Endodermal cell (in vitro differentiated cells): ENCODE measurements around the gene NEK9. TPM values are rescaled to one million over a fixed set of nuclear protein-coding genes. Genes with fewer than 3 reads are reported as not detected.

Source experiments
- DNase-seq: peaks from one replicate; pipeline ENCODE4 v3.0.0-alpha.2; 2017
- H3K27ac ChIP-seq: 2 replicates; pipeline ENCODE4 v1.5.1; 2013; ENCODE audit warnings: mild to moderate bottlenecking, low read depth, low read length, moderate library complexity
- H3K27me3 ChIP-seq: 2 replicates; pipeline ENCODE4 v1.6.1; 2013; ENCODE audit warnings: mild to moderate bottlenecking, low read length, moderate library complexity; ENCODE audit not compliant: insufficient read depth, control insufficient read depth, poor library complexity, severe bottlenecking
- H3K36me3 ChIP-seq: 2 replicates; pipeline ENCODE4 v1.7.0; 2013; ENCODE audit warnings: mild to moderate bottlenecking, low read length, moderate library complexity; ENCODE audit not compliant: control insufficient read depth, insufficient read depth
- H3K4me1 ChIP-seq: one replicate; pipeline ENCODE4 v1.7.0; 2013; ENCODE audit warnings: low read length; ENCODE audit not compliant: control insufficient read depth, insufficient read depth
- H3K4me3 ChIP-seq: 2 replicates; pipeline ENCODE4 v1.5.1; 2013; ENCODE audit warnings: mild to moderate bottlenecking, low read length, moderate library complexity
- H3K9ac ChIP-seq: 2 replicates; pipeline ENCODE4 v1.6.1; 2013; ENCODE audit warnings: mild to moderate bottlenecking, low read length, moderate library complexity; ENCODE audit not compliant: poor library complexity, severe bottlenecking; ENCODE audit errors: extremely low read depth
- H3K9me3 ChIP-seq: 2 replicates; pipeline ENCODE4 v1.6.1; 2013; ENCODE audit warnings: mild to moderate bottlenecking, low read length, moderate library complexity; ENCODE audit not compliant: control insufficient read depth
- H3K27ac Mint-ChIP-seq: 2 replicates; pipeline ENCODE4 v1.8.0; 2020; ENCODE audit warnings: mixed read lengths
- H3K27me3 Mint-ChIP-seq: 2 replicates; pipeline ENCODE4 v1.8.0; 2021; ENCODE audit warnings: mild to moderate bottlenecking, mixed read lengths; ENCODE audit not compliant: insufficient read depth
- H3K36me3 Mint-ChIP-seq: 2 replicates; pipeline ENCODE4 v1.8.0; 2020; ENCODE audit warnings: low read depth, mixed read lengths
- H3K4me1 Mint-ChIP-seq: 2 replicates; pipeline ENCODE4 v1.8.0; 2020; ENCODE audit warnings: mixed read lengths
- H3K4me3 Mint-ChIP-seq: 2 replicates; pipeline ENCODE4 v1.8.0; 2020; ENCODE audit warnings: mild to moderate bottlenecking, moderate library complexity, mixed read lengths
- H3K9me3 Mint-ChIP-seq: 2 replicates; pipeline ENCODE4 v1.8.0; 2020; ENCODE audit warnings: mild to moderate bottlenecking, mixed read lengths
- CTCF ChIP-seq: fragments of 200-600 bp; sonication (generic); conservative IDR thresholded peaks from 2 replicates; pipeline ENCODE4 v1.5.0; 2021; ENCODE audit warnings: antibody characterized with exemption, mild to moderate bottlenecking
- WGBS, 2 experiments: methylation state at CpG; one replicate each; pipeline versions ENCODE4 v1.1.5 to v1.1.7; 2013; ENCODE audit warnings: missing lambda C conversion rate in 2 of 2, mixed read lengths in 1 of 2; ENCODE audit not compliant: insufficient coverage in 1 of 2, insufficient read length in 1 of 2; 5-methylcytosine and 5-hydroxymethylcytosine counted together
- total RNA-seq, 2 donors: library from RNA; stranded (reverse); fragmentation: NEBNext Ultra II Directional in 1 of 2; extraction: Animal tissue kit (Norgen Biotek cat#: 25700) in 1 of 2; gene quantifications; 2 replicates in 1 of 2; 3 replicates in 1 of 2; pipeline ENCODE4 v1.2.1, GENCODE V29; 2021

The NEK9 gene
- total RNA-seq, 2 donors from 2014 or later = 74.1 to 97.5 TPM

GRCh38 chr14:75143761-75144527, 17.1 kb upstream of the NEK9 start:
- no peak overlapping the region for H3K27ac Mint-ChIP-seq

GRCh38 chr14:75142494-75142893, 15.6 kb upstream of the NEK9 start:
- Histone ChIP-seq H3K4me3 (no peak overlapping the region), H3K9me3 (no peaks in the 10 kb centered on the region), H3K27ac (no peak overlapping the region), H3K9ac (no peak overlapping the region), H3K36me3 (peaks cover 59% of the 10 kb centered on the region), H3K4me1 (no peaks in the 10 kb centered on the region), H3K27me3 (no peaks in the 10 kb centered on the region)
- Mint-ChIP-seq H3K27ac (peak overlapping the region; percentile 20), H3K9me3 (no peaks in the 10 kb centered on the region), H3K4me3 (no peak overlapping the region), H3K27me3 (no peaks in the 10 kb centered on the region), H3K4me1 (no peaks in the 10 kb centered on the region), H3K36me3 (peaks cover 49% of the 10 kb centered on the region)
- WGBS, 2 experiments = 94% methylated on average over 1 of the region's 1 CpG; no CpG with 5 or more reads in 1 of the 2 experiments
- no peak for TF ChIP-seq CTCF
- no peak for DNase-seq

More at GRCh38 chr14:75143761-75144527, 17.1 kb upstream of the NEK9 start:
- H3K27me3 Mint-ChIP-seq = no peaks in the 10 kb centered on the region
- no peaks in the 10 kb centered on the region for H3K9me3 ChIP-seq
- H3K9me3 Mint-ChIP-seq = no peaks in the 10 kb centered on the region
- no peak for TF ChIP-seq CTCF
- H3K4me3 ChIP-seq = no peak overlapping the region
- peaks cover 54% of the 10 kb centered on the region for H3K36me3 ChIP-seq
- H3K27me3 ChIP-seq = no peaks in the 10 kb centered on the region
- 96% methylated on average over 8 to 9 of the region's 9 CpGs for whole genome bisulfite sequencing, 2 experiments
- no peaks in the 10 kb centered on the region for H3K4me1 ChIP-seq
- H3K27ac ChIP-seq = no peak overlapping the region
- H3K4me1 Mint-ChIP-seq = peaks cover 9% of the 10 kb centered on the region
- no peak overlapping the region for H3K9ac ChIP-seq
- DNase-seq = no peak
- peaks cover 41% of the 10 kb centered on the region for H3K36me3 Mint-ChIP-seq
- no peak overlapping the region for H3K4me3 Mint-ChIP-seq

- no peaks in the 10 kb centered on the region for H3K9me3 ChIP-seq
- peak; percentile 77 for TF ChIP-seq CTCF
- H3K4me3 ChIP-seq = no peak overlapping the region
- Mint-ChIP-seq H3K9me3 (no peaks in the 10 kb centered on the region), H3K4me3 (no peak overlapping the region), H3K27me3 (no peaks in the 10 kb centered on the region), H3K4me1 (no peaks in the 10 kb centered on the region), H3K36me3 (peaks cover 45% of the 10 kb centered on the region), H3K27ac (peak overlapping the region; percentile 20)
- peaks cover 54% of the 10 kb centered on the region for H3K36me3 ChIP-seq
- DNase-seq = no peak
- H3K27me3 ChIP-seq = no peaks in the 10 kb centered on the region
- no peak overlapping the region for H3K9ac ChIP-seq
- H3K4me1 ChIP-seq = no peaks in the 10 kb centered on the region
- H3K27ac ChIP-seq = no peak overlapping the region
These were observed 15.1 kb upstream of the NEK9 start for GRCh38 chr14:75141967-75142366.
